Measurements from ENCODE around the gene CDK11A. TPM values are rescaled to one million over a fixed set of nuclear protein-coding genes. Genes with fewer than 3 reads are reported as not detected.

Gene CDK11A
- total and polyA plus RNA-seq, 11 donors, result 4.2 to 30.1 (median 16.7) TPM

- no peak for DNase-seq
- peaks cover 0 to 64% (median 45%) of the 10 kb centered on the region in 9 donors for H3K36me3 ChIP-seq
- WGBS, 4 donors, result 94 to 96% (median 95%) methylated on average over 25 of the region's 25 CpGs
- peaks cover 0 to 8% (median 0%) of the 10 kb centered on the region in 12 donors for H3K4me1 ChIP-seq
- no peaks in the 10 kb centered on the region for H3K9me3 ChIP-seq
- H3K4me3 ChIP-seq, result no peak overlapping the region
- H3K27ac ChIP-seq, result no peak overlapping the region
- no peaks in the 10 kb centered on the region for H3K27me3 ChIP-seq
- TF ChIP-seq CTCF (IDR thresholded peaks at IDR 0.05), result no peak
- TF ChIP-seq POLR2A (IDR thresholded peaks at IDR 0.05), result no peak
- no peak for ATAC-seq
- intact Hi-C loops (cut with DNase I), result no loop called here
Observed at GRCh38 chr1:1672181-1672965, 51.8 kb downstream of the CDK11A start.

DNA sequence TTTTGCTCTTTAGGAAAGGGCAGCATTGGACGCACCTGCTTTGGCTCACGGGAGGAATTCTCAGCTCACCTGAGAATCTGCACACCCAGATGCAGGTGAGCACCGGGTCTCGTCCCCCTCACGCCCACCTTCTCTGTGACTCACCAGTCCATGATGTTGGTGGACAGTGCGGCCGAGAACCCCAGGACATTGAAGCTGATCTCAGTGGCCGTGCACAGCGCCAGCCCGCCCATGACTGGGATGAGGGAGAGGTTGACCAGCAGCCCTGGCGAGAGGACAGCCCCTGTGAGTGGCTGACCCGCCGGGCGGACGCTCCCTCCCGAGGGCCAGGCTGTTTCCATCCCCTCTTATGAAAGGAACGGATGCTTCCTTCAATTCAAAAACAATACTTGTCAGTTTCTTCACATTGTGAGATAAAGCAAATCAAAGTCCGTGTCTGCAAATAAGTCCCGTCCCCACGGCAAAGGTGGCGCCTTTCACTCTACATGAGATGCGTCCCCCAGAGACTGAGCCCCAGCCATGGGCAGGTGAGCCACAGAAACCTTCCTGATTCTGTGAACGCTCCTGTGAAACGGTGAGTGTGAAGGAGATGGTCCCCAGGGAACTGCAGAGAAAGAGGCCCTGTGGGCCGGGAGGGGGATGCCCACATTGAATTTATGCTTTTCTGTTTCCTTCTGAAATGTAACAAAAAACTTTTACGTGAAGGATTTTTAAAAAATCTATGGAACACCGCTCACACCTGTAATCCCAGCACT is 52.6 kb downstream of the CDK11A start:
- intact Hi-C loops (cut with DNase I), result no loop called here
- H3K36me3 ChIP-seq, result peaks cover 0 to 69% (median 51%) of the 10 kb centered on the region in 9 donors

DNA sequence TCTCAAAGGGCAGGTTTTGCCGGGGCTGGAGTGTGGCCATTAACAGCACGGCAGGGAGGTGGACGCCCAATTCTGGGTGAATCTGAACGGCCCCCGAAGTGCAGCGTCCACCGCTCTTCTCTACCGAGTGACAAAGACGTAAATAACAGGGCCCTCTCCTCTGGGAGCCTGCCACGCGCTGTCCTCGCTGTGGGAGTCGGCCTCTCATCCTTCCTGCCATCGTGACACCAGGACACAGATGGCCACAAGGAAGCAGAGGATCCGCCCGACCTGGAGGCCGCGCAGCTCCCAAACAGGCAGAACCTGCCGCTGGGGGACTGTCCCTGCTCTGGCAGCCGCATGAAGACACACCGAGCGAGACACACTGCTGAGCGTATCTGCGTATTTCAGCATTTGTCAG is 53.3 kb downstream of the CDK11A start:
- Histone ChIP-seq H3K36me3 (peaks cover 0 to 76% (median 58%) of the 10 kb centered on the region in 9 donors), H3K4me1 (peaks cover 0 to 8% (median 0%) of the 10 kb centered on the region in 12 donors), H3K27ac (peak overlapping the region in 6 of 12 donors; percentile 80 to 91 (median 84)), H3K9me3 (no peaks in the 10 kb centered on the region), H3K4me3 (no peak overlapping the region), H3K27me3 (no peaks in the 10 kb centered on the region)
- TF ChIP-seq POLR2A (IDR thresholded peaks at IDR 0.05) (no peak), CTCF (IDR thresholded peaks at IDR 0.05) (no peak)
- DNase-seq (no peak), ATAC-seq (peak in 1 of 4 donors; percentile 10)
- intact Hi-C loops (cut with DNase I), result no loop called here
- 70 to 81% (median 79%) methylated on average over 24 of the region's 24 CpGs for WGBS, 4 donors

More for the DNA sequence above, 52.6 kb downstream of the CDK11A start:
- no peaks in the 10 kb centered on the region for H3K27me3 ChIP-seq
- H3K27ac ChIP-seq, result peak overlapping the region in 3 of 12 donors; percentile 81 to 91 (median 85)
- H3K4me3 ChIP-seq, result no peak overlapping the region
- TF ChIP-seq CTCF (IDR thresholded peaks at IDR 0.05) (no peak), POLR2A (IDR thresholded peaks at IDR 0.05) (no peak)
- WGBS, 4 donors, result 80 to 93% (median 87%) methylated on average over 27 of the region's 27 CpGs
- DNase-seq (no peak), ATAC-seq (no peak)
- H3K4me1 ChIP-seq, result peaks cover 0 to 8% (median 0%) of the 10 kb centered on the region in 12 donors
- no peaks in the 10 kb centered on the region for H3K9me3 ChIP-seq

All from heart left ventricle (tissue), 16 donors.